Tibial nerve (tissue), 3 donors: ENCODE measurements around the gene VASH1.

ENCODE experiments used
- CTCF ChIP-seq, 5 experiments: fragments of 200-600 bp in 3 of 5; fragments of 450-650 bp in 2 of 5; sonication (generic) in 3 of 5; IDR thresholded peaks; one replicate each; pipeline ENCODE4 v1.5.1; 2016 to 2019; ENCODE audit warnings: antibody characterized with exemption in 5 of 5, mild to moderate bottlenecking in 3 of 5, moderate library complexity in 2 of 5
- POLR2A ChIP-seq, 2 donors: fragments of 450-650 bp; IDR thresholded peaks; one replicate each; pipeline ENCODE4 v1.6.1; 2017; ENCODE audit warnings: antibody characterized with exemption in 2 of 2, mild to moderate bottlenecking in 2 of 2, moderate library complexity in 2 of 2

DNA sequence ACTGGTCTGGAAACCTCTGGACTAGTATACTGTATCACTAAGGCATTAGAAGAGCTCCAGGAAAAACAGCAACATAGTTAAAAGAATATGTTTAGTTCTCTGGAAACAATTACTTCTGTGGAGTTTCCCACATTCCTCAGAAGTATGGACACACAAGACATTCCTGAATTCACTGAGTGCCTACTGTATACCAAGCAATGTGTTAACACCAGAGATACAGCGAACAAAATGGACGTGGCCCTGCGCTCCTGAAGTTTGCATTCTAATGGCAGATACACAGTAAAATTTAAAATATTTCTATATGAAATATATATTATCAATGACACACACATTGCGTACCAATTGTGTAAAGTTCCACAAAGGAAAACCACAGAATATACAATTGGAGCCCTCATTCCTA, 50.3 kb downstream of the VASH1 start:
- TF ChIP-seq CTCF (IDR thresholded peaks at IDR 0.05) (no peak), POLR2A (IDR thresholded peaks at IDR 0.05) (no peak)
